Hepatocyte (in vitro differentiated cells): ENCODE measurements around the gene COPS6. TPM values are rescaled to one million over a fixed set of nuclear protein-coding genes. Genes with fewer than 3 reads are reported as not detected.

ENCODE experiments used
- DNase-seq: peaks from one replicate; pipeline ENCODE4 v3.0.0-alpha.2; 2016; ENCODE audit warnings: low spot score
- H2AFZ ChIP-seq: fragments of 200-600 bp; sonication (generic); 2 replicates; pipeline ENCODE4 v1.6.0; 2016; ENCODE audit warnings: antibody characterized with exemption, mild to moderate bottlenecking
- H3K27ac ChIP-seq: fragments of 200-600 bp; sonication (generic); 2 replicates; pipeline ENCODE4 v1.5.1; 2016; ENCODE audit warnings: mild to moderate bottlenecking
- H3K27me3 ChIP-seq: fragments of 200-600 bp; sonication (generic); 2 replicates; pipeline ENCODE4 v1.6.1; 2016
- H3K36me3 ChIP-seq: fragments of 200-600 bp; sonication (generic); replicated peaks from 2 replicates; pipeline ENCODE4 v1.5.1; 2016; ENCODE audit warnings: low read depth; ENCODE audit not compliant: insufficient read depth
- H3K4me1 ChIP-seq: fragments of 200-600 bp; sonication (generic); 2 replicates; pipeline ENCODE4 v1.5.1; 2016; ENCODE audit warnings: mild to moderate bottlenecking, moderate library complexity; ENCODE audit not compliant: insufficient read depth
- H3K4me2 ChIP-seq: fragments of 200-600 bp; sonication (generic); 2 replicates; pipeline ENCODE4 v1.6.0; 2016
- H3K4me3 ChIP-seq: fragments of 200-600 bp; sonication (generic); 2 replicates; pipeline ENCODE4 v1.5.1; 2016; ENCODE audit warnings: mild to moderate bottlenecking
- H3K79me2 ChIP-seq: fragments of 200-600 bp; sonication (generic); 2 replicates; pipeline ENCODE4 v1.6.0; 2017; ENCODE audit warnings: mild to moderate bottlenecking
- H3K9me2 ChIP-seq: fragments of 200-600 bp; sonication (generic); replicated peaks from 2 replicates; pipeline ENCODE4 v1.6.0; 2017; ENCODE audit warnings: mild to moderate bottlenecking; ENCODE audit not compliant: insufficient read depth
- H3K9me3 ChIP-seq: fragments of 200-600 bp; sonication (generic); 2 replicates; pipeline ENCODE4 v1.5.1; 2016; ENCODE audit warnings: low read depth, mild to moderate bottlenecking
- H4K20me1 ChIP-seq: fragments of 200-600 bp; sonication (generic); 2 replicates; pipeline ENCODE4 v1.6.0; 2016; ENCODE audit warnings: mild to moderate bottlenecking; ENCODE audit not compliant: insufficient read depth, poor library complexity, severe bottlenecking
- EZH2 ChIP-seq: fragments of 200-600 bp; sonication (generic); IDR thresholded peaks from 2 replicates; pipeline ENCODE4 v1.6.1; 2016; ENCODE audit warnings: antibody characterized with exemption, mild to moderate bottlenecking, borderline replicate concordance
- EZH2phosphoT487 ChIP-seq: fragments of 200-600 bp; sonication (generic); IDR thresholded peaks from one replicate; pipeline ENCODE4 v1.6.1; 2018; ENCODE audit warnings: antibody characterized with exemption, mild to moderate bottlenecking, low read depth, moderate library complexity; ENCODE audit not compliant: unreplicated experiment, severe bottlenecking
- WGBS: methylation state at CpG from one replicate; pipeline ENCODE4 v1.1.6; 2016; ENCODE audit warnings: low lambda C conversion rate; ENCODE audit errors: missing lambda C conversion rate; 5-methylcytosine and 5-hydroxymethylcytosine counted together
- polyA plus RNA-seq: library from polyadenylated mRNA; unstranded; fragments of >200 nt; fragmentation: Nextera tagmentation; extraction: Ambion mirVana; gene quantifications from 2 replicates; pipeline ENCODE4 v1.2.1, GENCODE V29; 2016
- total RNA-seq: library from RNA; depleted of rRNA; stranded (reverse); fragments of >200 nt; gene quantifications from 2 replicates; pipeline ENCODE4 v1.2.3, GENCODE V29; 2014
- TF ChIP-seq, protein P1 (sequence below): fragments of 200-600 bp; sonication (generic); IDR thresholded peaks from 2 replicates; pipeline ENCODE4 v1.5.1; 2016; ENCODE audit warnings: antibody characterized with exemption, mild to moderate bottlenecking; ENCODE audit not compliant: poor library complexity

Gene COPS6
- total and polyA plus RNA-seq, 2 experiments from 2014 or later = 41.9 to 163 TPM

DNA sequence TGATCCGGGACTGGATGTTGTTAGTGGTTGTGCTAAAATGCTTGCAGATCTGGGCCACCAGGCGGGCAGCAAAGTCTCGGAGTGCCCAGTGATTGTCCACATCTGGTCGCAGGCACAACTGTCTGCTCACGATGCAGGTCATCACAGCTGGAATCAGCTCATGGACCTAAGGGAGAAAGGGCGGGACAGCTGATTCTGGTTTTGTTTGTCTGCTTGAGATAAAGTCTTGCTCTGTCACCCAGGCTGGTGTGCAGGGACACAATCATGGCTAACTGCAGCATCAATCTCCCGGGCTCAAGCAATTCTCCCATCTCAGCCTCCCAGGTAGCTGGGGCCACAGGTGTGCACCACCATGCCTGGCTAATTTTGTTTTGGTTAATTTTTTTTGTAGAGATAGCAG, 22.4 kb downstream of the COPS6 start:
- Histone ChIP-seq H3K9me2 (no peaks in the 10 kb centered on the region), H3K27me3 (no peaks in the 10 kb centered on the region), H3K36me3 (no peaks in the 10 kb centered on the region), H3K79me2 (no peaks in the 10 kb centered on the region), H3K4me2 (no peak overlapping the region), H3K4me1 (no peaks in the 10 kb centered on the region), H3K9me3 (no peaks in the 10 kb centered on the region), H4K20me1 (no peaks in the 10 kb centered on the region), H3K27ac (no peak overlapping the region), H2AFZ (no peak overlapping the region), H3K4me3 (no peak overlapping the region)
- no peak for DNase-seq
- 91% methylated on average over 7 of the region's 7 CpGs for WGBS
- TF ChIP-seq EZH2phosphoT487 = no peak
- TF ChIP-seq, protein P1, sequence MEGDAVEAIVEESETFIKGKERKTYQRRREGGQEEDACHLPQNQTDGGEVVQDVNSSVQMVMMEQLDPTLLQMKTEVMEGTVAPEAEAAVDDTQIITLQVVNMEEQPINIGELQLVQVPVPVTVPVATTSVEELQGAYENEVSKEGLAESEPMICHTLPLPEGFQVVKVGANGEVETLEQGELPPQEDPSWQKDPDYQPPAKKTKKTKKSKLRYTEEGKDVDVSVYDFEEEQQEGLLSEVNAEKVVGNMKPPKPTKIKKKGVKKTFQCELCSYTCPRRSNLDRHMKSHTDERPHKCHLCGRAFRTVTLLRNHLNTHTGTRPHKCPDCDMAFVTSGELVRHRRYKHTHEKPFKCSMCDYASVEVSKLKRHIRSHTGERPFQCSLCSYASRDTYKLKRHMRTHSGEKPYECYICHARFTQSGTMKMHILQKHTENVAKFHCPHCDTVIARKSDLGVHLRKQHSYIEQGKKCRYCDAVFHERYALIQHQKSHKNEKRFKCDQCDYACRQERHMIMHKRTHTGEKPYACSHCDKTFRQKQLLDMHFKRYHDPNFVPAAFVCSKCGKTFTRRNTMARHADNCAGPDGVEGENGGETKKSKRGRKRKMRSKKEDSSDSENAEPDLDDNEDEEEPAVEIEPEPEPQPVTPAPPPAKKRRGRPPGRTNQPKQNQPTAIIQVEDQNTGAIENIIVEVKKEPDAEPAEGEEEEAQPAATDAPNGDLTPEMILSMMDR = no peak
- TF ChIP-seq EZH2 = no peak

DNA sequence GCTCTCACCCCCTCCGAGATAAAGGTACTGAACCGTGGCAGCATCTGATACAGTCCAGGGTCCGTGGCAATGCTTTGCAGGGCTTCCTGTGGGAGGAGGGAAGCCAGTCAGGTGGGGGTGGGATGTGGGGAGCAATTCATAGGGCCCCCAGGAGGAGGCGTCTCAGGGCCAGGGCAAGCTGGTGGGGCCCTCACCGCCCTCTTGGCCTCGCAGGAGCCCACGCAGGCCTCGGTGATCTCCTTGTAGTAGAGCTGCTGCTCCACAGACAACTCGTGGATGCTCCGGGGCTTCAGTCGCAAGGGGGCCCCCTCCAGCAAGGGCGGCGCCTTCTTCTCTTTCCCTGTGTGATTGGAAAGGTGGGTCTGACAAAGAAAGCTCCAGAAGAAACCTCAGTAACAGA, 23.1 kb downstream of the COPS6 start:
- Histone ChIP-seq H2AFZ (no peak overlapping the region), H3K4me1 (no peaks in the 10 kb centered on the region), H3K9me3 (no peaks in the 10 kb centered on the region), H3K4me2 (no peak overlapping the region), H3K36me3 (no peaks in the 10 kb centered on the region), H3K4me3 (no peak overlapping the region), H3K27me3 (no peaks in the 10 kb centered on the region), H3K9me2 (no peaks in the 10 kb centered on the region), H4K20me1 (no peaks in the 10 kb centered on the region), H3K79me2 (no peaks in the 10 kb centered on the region), H3K27ac (no peak overlapping the region)
- DNase-seq = no peak
- 91% methylated on average over 9 of the region's 13 CpGs for WGBS
- TF ChIP-seq, protein P1 = no peak
- TF ChIP-seq EZH2phosphoT487 = no peak
- TF ChIP-seq EZH2 = no peak

DNA sequence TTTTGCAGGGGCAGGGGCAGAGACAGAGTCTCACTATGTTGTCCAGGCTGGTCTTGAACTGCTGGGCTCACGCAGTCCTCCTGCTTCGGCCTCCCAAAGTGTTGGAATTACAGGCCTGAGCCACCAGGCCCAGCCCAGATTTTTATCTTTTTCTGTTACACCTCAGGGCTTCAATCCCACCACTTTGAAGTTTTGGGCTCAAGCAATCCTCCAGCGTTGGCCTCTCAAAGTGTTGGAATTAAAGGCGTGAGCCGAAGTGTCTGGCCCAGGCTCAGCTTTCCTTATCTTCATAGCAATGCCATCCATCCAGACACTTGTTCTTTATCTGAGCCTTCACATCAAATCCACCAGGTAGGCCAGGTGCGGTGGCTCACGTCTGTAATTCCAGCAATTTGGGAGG, 26.3 kb downstream of the COPS6 start:
- 81% methylated on average over 7 of the region's 7 CpGs for WGBS

More for the DNA sequence above, 26.3 kb downstream of the COPS6 start:
- Histone ChIP-seq H3K4me1 (peaks cover 4% of the 10 kb centered on the region), H3K36me3 (no peaks in the 10 kb centered on the region), H3K9me2 (no peaks in the 10 kb centered on the region), H2AFZ (no peak overlapping the region), H3K4me2 (no peak overlapping the region), H3K79me2 (peaks cover 14% of the 10 kb centered on the region), H4K20me1 (no peaks in the 10 kb centered on the region), H3K27me3 (no peaks in the 10 kb centered on the region), H3K4me3 (no peak overlapping the region), H3K9me3 (no peaks in the 10 kb centered on the region), H3K27ac (no peak overlapping the region)
- TF ChIP-seq EZH2phosphoT487 (no peak), EZH2 (no peak)
- TF ChIP-seq, protein P1 = no peak
- no peak for DNase-seq
